NCI-H1105 (cell line): ENCODE data around the gene GALNS.

Experiments used
- DNase-seq: peaks from one replicate; lab custom pipeline; 2025; lab: John Stamatoyannopoulos, UW

Gene GALNS

GRCh38 chr16:88769617-88770460 lies 86.9 kb downstream of the GALNS start:
- DNase-seq: no peak

- no peak for DNase-seq
Observed at GRCh38 chr16:88768071-88768783, 88.5 kb downstream of the GALNS start.

DNA sequence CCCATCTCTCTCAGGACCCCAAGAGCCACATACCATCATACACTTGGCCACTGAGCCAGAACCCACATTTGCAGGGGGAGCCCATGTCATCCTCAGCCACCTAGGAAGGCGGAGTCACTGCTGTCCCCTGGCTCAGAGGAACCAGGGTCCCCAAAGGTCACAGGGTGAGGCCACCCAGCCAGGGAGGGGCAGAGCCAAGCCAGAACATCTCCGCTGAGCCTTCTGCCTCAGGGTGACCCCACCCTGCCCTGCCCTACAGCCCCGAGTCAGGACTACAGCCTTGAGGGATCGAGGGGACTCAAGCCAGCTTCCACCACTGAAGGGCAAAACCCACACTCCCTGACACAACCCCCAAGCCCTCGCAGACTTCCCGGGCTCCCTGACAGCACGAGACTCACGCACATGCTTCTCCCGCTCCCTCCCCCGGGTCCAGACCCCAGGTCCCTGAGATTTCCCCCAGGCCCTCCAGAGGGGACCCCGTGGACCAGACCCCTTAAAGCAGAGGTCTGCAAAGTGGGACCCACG lies 89.1 kb downstream of the GALNS start:
- DNase-seq: no peak

- DNase-seq: no peak
Observed at GRCh38 chr16:88766975-88767374, 89.8 kb downstream of the GALNS start.

GRCh38 chr16:88764913-88765349 lies 91.8 kb downstream of the GALNS start:
- DNase-seq: no peak

DNA sequence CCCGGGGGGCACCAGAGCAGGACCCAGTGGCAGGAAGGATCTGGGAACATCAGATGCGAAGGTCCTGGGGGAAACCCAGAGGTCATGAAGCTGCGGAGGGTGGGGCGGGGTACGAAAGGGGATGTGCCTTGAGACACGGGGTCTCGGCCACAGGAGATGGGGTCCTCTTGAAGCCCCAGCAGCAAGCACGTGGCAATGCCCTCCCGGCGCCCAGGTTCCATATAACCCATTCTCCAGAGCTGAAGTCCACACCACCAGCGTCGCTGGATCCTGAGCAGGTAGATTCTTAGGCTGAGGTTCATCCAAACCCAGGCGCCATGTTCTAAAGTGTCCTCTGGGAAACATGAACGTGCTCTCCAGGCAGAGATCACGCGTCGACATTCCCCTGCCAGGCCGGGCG lies 92.7 kb downstream of the GALNS start:
- DNase-seq: no peak
